Measurements from ENCODE around the gene CRNKL1. TPM values are rescaled to one million over a fixed set of nuclear protein-coding genes. Genes with fewer than 3 reads are reported as not detected.
A peak's percentile ranks its signal among the peaks of the same experiment; 100 is the strongest.

CRNKL1 gene
- total and polyA plus RNA-seq, 12 donors, result 9.8 to 20.2 (median 17.7) TPM

DNA sequence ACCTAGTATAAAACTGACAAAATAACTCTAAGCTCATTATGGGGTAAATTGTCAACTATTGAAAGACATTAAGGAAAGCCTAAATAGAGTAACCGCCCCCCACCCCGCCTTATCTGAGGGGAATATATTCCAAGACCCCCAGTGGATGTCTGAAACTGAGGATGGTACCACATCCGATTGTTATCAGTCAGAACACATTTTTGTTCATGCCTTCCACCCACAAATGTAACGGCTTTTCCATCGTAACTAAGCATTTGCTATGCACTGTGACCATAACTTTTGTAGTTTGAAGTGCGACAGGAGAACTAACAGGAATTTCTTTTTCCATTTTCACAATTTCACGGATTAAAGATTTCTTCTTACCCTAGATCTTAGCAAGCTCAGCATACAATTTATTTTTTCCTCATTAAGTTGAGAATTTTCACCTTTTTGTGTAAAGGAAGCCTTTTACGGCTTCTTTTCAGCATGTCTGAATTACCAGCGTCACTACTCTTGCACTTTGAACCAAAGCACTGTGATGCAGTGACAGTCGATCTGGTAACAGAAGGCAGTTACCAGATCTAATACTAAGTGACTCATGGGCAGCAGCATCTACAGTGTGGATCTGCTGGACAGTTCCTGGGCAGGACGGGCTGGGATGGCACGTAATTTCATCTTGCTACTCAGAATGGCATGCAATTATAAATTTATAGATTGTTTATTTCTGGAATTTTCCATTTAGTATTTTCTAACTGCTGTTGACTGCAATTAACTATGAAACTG, 11.9 kb upstream of the CRNKL1 start:
- 70 to 71% methylated on average over 12 of the region's 12 CpGs for WGBS, 2 donors
- DNase-seq, result no peak
- intact Hi-C loops (cut with DNase I), result no loop called here
- Histone ChIP-seq H3K4me1 (no peaks in the 10 kb centered on the region), H3K27me3 (peaks cover 0 to 15% (median 0%) of the 10 kb centered on the region in 7 donors), H3K9me3 (no peaks in the 10 kb centered on the region), H3K27ac (no peak overlapping the region), H3K4me3 (no peak overlapping the region), H3K36me3 (no peaks in the 10 kb centered on the region)
- ATAC-seq, result no peak
- TF ChIP-seq CTCF (IDR thresholded peaks at IDR 0.05), result no peak

GRCh38 chr20:20060234-20060998, 8.2 kb upstream of the CRNKL1 start:
- no peak for TF ChIP-seq CTCF (IDR thresholded peaks at IDR 0.05)
- 79 to 86% methylated on average over 6 of the region's 6 CpGs for WGBS, 2 donors
- ATAC-seq (no peak), DNase-seq (no peak)
- Histone ChIP-seq H3K4me1 (peaks cover 0 to 3% (median 0%) of the 10 kb centered on the region in 9 donors), H3K4me3 (no peak overlapping the region), H3K27ac (no peak overlapping the region), H3K9me3 (no peaks in the 10 kb centered on the region), H3K36me3 (no peaks in the 10 kb centered on the region), H3K27me3 (peaks cover 0 to 15% (median 0%) of the 10 kb centered on the region in 7 donors)
- intact Hi-C loops (cut with DNase I), result no loop called here

DNA sequence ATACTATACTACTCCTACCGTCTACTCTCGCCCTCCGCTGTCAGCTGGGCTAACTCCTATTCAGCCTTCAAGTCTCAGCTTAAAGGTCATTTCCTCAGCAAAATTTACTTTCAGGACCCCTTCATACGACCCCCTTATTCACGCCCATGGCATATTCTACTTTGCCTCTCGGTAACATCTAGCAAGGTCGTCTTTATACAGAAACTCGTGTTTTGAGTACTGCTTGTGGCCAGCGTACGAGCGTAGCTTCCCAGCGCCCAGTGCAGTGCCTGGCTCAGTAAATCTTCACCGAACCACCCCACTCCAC, 546 bp downstream of the CRNKL1 start:
- Histone ChIP-seq H3K9me3 (no peaks in the 10 kb centered on the region), H3K4me1 (peaks cover 3 to 22% (median 14%) of the 10 kb centered on the region in 9 donors), H3K27me3 (no peaks in the 10 kb centered on the region), H3K4me3 (peak overlapping the region; percentile 72 to 99 (median 90)), H3K27ac (peak overlapping the region in 9 of 10 donors; percentile 73 to 95 (median 85)), H3K36me3 (peaks cover 0 to 42% (median 36%) of the 10 kb centered on the region in 9 donors)
- 1 to 2% methylated on average over 13 of the region's 13 CpGs for WGBS, 2 donors
- peak in 2 of 8 donors; percentile 7 to 16 for ATAC-seq
- no peak for DNase-seq
- intact Hi-C loops (cut with DNase I), result loop anchor here in 1 of 10 donors (10.0 kb wide), 1 partner anchor 357 kb away; no protein-coding TSS in a partner anchor
- TF ChIP-seq CTCF (IDR thresholded peaks at IDR 0.05), result no peak

DNA sequence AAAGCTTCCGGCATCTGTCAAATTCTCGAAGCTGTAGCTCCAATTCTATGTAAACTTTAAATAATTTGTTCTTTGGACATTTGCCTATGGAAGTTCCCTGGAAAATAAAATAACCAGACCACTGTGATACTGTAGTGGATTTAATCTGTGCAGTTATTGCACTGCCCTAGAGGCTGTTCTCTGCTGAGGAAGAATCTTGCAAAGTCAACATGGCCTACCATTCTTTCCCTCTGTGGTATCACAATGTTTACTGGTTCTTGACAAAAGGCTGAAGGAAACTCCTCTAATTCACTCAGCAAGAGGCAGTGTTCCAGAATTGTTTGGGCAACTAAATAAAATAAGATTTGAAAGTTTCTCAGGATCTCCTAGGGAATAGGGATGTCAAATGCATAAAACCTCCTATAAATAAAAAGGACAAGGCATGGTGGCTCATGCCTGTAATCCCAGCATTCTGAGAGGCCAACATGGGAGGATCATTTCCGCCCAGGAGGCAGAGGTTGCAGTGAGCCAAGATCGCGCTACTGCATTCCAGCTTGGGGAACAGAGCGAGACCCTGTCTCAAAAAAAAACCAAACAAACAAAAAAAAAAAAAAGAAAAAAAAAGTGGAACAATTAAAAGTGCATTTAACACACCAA, 12.4 kb downstream of the CRNKL1 start:
- intact Hi-C loops (cut with DNase I), result no loop called here
- H3K27ac ChIP-seq, result no peak overlapping the region
- no peaks in the 10 kb centered on the region for H3K27me3 ChIP-seq
- no peaks in the 10 kb centered on the region for H3K9me3 ChIP-seq
- H3K4me1 ChIP-seq, result peaks cover 0 to 4% (median 0%) of the 10 kb centered on the region in 9 donors
- ATAC-seq (no peak), DNase-seq (no peak)
- H3K4me3 ChIP-seq, result no peak overlapping the region
- TF ChIP-seq CTCF (IDR thresholded peaks at IDR 0.05), result no peak
- H3K36me3 ChIP-seq, result peaks cover 0 to 100% (median 96%) of the 10 kb centered on the region in 9 donors
- 96 to 97% methylated on average over 6 of the region's 6 CpGs for WGBS, 2 donors
